ENCODE results near the gene LIN37.

Gene LIN37, protein sequence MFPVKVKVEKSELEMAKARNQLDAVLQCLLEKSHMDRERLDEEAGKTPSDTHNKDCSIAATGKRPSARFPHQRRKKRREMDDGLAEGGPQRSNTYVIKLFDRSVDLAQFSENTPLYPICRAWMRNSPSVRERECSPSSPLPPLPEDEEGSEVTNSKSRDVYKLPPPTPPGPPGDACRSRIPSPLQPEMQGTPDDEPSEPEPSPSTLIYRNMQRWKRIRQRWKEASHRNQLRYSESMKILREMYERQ

GRCh38 chr19:35748106-35749020 lies at the start of gene LIN37:
TSS of gene LIN37 (plus strand) at chr19:35748576. CDS start at chr19:35748725, 149 bp downstream.
- DNase-seq = peak; percentile 99 to 100

- DNase-seq = peak; percentile 96 to 97
Observed at GRCh38 chr19:35702223-35703012, 46.0 kb upstream of the LIN37 start.

- no peak for DNase-seq
Observed at GRCh38 chr19:35703343-35703742, 45.0 kb upstream of the LIN37 start.

GRCh38 chr19:35704218-35704617 lies 44.2 kb upstream of the LIN37 start, which contains the start of gene ZBTB32:
TSS of gene ZBTB32 (plus strand) at chr19:35704558. CDS start at chr19:35714627, 10,069 bp downstream.
- DNase-seq = no peak

DNA sequence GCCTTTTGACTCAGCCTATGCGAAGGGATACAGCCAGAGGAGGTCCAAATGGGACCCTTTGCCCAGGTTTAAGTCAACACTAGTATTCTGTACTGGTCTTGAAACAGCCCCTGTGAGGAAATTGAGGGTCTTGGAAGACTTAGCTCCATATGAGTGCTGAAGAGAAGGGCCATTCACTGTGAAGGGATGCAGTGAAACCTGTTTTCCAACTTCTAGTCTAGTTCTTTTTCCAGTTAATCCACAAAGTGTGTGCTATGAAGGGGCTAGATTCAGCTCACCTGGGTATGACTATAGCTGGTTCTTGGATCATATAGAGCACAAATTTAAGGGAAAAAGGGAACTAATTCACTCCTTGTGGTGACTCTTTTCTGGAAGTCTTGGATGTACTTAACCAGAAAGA lies 40.0 kb upstream of the LIN37 start:
- no peak for DNase-seq

DNA sequence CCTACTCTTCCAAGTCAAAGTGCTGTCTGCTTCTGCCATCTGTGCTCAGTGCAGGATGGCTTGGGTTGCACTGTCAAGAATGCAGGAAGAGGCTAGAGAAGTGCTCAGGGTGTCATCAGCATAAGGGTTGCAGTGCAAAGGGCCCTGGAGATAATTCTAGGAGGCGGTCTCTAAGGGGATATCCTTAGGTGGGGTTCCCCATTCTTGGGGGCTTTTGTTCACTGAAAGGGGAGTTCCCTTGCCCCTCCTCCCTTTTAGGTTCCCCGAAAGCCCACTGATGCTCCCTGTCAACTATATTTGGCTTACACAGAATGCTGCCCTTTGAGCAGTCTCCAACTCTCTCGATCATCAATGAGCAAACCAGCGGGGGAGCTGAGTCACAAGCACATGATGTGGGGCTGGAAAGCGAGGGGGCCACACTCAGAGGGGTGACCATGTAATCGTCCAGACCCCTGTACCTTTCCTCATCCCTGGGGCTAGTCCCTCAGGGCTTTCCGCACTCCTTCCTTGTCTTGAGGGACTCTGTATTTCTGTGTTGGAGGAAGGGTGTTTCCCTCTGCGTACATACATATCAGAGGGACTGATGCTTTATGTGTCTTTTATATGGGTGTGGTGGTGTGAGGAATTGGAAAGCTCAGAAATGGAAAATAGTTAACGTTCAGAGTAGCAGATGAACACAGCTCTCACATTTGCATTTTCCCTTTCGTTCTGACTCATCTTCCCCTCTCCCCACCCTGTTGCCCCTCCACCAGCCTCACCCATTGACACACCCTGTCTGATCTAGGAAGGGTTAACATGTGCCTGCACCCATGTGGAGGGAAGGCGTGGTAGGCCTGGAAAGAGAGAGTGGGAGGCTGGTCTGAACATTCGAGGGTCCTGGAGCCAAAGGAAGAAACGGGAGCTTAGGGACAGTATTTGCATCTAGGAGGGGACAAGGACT lies 37.3 kb upstream of the LIN37 start:
- DNase-seq = peak in 1 of 2 donors; percentile 29

DNA sequence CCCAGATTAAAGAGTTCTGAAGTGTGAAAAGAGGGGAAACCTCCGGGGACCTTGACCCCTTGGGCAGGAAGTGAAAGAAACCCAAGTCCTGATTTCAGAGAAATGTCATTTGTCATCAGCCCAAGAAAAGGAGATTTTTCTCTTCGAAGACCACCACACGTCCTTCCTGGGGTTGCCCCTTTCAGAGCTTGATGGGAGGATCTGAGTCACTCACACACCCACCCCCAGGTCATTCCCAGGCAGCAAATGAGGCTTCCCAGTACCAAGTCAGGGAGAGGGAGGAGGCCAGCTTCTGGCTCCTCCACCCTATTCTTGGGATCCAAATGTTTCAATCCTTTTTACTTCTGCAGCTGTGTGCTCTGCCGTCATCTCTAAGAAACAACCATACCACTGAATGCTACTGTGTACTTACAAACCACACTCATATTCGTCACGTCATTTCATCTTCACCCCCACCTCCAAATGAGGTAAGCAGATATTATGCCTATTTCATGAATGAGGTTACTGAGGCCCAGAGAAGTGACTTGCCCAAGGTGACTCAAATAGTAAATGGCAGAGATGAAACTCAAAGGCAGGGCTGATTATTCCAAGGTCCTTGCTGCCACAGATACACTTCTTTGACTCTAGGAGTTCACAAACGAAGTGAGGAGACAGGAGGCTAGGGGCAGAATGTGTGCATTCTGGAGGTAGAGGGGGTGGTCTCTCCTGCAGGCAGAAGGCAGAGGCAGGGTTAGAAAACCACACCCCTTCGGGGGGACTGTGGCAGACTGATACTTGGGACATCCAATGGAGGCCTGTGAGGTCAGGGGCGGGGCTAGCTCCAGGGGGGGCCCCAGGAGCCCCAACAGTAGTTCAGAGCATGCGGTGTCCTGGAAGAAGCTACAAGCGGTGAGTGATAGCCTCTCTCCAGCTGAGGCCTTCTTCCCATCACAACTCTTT lies 35.5 kb upstream of the LIN37 start:
- DNase-seq = peak; percentile 47 to 58

- no peak for DNase-seq
Observed at GRCh38 chr19:35713506-35713850, 34.9 kb upstream of the LIN37 start.

DNA sequence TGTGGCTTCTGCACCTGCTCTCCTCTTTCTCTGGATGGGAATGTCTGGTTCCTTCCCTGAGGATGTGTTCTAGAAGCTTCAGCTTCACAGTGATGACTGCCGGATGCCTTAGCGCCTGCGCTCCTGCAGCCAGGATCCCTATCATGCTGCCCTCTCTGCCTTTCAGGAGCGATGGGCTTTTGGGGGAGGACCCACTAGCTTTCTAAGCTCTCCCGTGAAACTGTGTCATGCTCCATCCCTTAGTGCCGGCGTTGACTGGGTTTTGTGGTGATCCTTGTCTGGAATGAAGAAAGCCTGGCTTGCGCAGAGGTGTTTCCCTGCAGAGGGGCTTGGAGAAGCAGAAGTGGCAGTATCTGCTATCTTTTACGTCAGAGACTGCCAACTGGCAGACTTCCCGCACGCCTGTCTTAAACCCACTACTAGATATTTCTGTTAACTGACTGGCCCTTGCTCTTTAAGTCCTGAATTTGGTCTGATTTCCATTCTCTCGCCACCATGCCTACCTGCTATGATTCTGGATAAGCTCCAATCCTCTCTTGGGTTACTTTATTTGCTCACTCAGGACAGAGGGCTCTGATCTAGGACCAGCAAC lies 34.4 kb upstream of the LIN37 start:
- DNase-seq = no peak

- peak in 1 of 2 donors; percentile 14 for DNase-seq
Observed at GRCh38 chr19:35714601-35715354, 33.6 kb upstream of the LIN37 start.

- no peak for DNase-seq
Observed at GRCh38 chr19:35715355-35715809, 33.0 kb upstream of the LIN37 start.

DNA sequence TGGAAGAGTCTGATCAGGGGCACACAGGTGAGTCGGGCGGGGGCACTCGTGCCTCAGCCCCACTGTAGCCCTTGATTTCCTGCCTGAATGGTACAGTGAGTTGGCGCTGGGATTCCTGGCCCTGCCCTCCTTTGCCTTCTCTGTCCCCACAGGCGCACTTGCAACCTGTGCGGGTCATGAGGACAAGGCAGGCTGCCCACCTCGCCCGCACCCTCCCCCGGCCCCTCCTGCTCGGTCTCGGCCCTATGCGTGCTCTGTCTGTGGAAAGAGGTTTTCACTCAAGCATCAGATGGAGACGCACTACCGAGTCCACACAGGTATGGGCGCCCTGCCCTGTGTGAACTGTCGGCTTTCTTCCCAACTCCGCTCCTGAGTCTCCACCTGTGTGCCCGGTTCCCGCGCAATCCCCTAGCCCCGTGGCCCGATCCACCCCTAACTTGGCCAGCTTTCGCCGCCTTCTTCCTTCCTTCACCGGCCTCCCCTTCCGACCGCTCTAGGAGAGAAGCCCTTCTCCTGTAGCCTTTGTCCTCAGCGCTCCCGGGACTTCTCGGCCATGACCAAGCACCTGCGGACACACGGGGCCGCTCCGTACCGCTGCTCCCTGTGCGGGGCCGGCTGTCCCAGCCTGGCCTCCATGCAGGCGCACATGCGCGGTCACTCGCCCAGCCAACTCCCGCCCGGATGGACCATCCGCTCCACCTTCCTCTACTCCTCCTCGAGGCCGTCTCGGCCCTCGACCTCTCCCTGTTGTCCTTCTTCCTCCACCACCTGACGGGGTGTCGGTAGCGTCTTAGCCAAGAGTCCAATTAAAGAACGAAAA lies 32.2 kb upstream of the LIN37 start:
- peak in 1 of 2 donors; percentile 11 for DNase-seq

DNA sequence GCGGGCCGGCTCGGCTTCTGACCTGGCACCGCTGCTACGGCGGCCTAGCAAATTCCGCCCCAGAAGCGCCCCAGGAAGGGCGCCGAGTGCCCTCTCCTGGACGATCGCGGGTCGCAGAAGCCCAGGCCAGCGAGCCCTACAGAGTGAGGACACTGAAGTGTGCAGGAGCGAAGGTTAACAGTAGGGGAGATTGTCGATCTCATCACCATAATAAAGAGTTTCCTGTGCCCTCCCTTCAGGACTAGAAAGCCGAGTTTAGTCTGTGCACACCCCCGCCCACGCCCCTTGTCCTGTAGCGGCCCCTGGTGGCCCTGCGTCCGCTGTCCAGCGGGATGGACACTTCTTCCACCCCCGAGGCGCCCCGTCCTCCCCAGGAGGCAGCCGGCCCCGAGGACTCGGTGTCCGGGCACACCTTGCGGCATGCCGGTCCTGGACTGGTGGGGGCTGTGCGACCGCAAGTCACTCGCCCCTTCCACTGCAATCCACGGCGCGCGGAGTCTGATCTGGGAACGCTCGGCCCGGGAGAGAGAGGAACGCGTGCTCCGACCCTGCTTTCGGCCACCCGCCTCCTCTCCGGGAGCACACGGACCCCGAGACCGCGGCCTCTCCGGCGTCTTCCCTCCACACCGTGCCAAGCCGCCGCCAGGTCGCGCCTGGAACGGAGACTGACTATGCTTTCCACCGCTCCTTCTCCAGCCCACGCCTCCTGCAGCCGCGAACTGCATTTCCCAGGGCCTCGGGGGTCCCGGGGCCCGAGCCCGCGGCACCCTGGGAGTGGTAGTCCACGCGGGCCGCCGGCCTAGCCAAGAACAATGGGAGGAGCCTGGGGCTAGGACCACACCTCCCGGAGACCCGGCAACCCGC lies 31.3 kb upstream of the LIN37 start:
- DNase-seq = peak; percentile 98

DNA sequence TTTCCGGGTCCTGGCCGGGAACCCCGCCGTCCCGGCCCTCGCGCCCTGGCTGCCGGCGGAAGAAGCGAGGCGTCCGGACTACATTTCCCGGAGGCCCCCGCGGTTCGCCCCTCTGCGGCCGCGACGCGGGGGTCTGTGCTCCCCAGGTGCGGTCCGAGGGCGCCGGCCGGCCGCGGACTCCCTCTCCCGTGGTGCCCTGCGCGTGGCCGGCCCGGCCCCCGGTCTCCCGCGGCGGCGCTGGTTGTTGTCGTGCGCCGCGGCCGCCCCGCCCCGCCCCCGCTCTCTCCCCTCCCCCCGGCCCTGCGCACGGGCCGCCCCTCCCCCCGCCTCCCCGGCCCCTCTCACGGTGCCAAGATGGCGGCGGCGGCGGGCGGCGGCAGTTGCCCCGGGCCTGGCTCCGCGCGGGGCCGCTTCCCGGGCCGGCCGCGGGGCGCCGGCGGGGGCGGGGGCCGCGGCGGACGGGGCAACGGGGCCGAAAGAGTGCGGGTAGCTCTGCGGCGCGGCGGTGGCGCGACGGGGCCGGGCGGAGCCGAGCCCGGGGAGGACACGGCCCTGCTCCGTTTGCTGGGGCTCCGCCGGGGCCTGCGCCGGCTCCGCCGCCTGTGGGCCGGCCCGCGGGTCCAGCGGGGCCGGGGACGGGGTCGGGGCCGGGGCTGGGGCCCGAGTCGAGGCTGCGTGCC lies 30.6 kb upstream of the LIN37 start, which contains the start of gene KMT2B:
Gene KMT2B, plus strand, starts transcription at position 339 of the 680 bp plus-strand sequence. Its CDS starts 16 bp downstream, at position 355.
- DNase-seq = no peak

- peak in 1 of 2 donors; percentile 39 for DNase-seq
Observed at GRCh38 chr19:35718345-35719041, 29.9 kb upstream of the LIN37 start.
